IMR-90 (cell line): Measurements from ENCODE around the gene SLC19A1. TPM values are rescaled to one million over a fixed set of nuclear protein-coding genes. Genes with fewer than 3 reads are reported as not detected.
A peak's percentile ranks its signal among the peaks of the same experiment; 100 is the strongest.

Source experiments
- ATAC-seq: fragments of 200-7000 bp; cut with Tn5 transposase; 2 replicates; pipeline ENCODE4 v1.9.1; 2020; ENCODE audit warnings: low read depth, mild to moderate bottlenecking, moderate library complexity
- BruUV-seq: library from RNA; stranded (reverse); fragments of 400-500 nt; replicated peaks from 2 replicates; lab custom pipeline; 2021; lab: Mats Ljungman, UMichigan
- CTCF ChIA-PET: fragments of 300-600 bp; formaldehyde crosslinking; extraction: SDS; loops from one replicate; lab custom pipeline; 2021; ENCODE audit warnings: antibody characterized with exemption; lab: Yijun Ruan, JAX
- POLR2A ChIA-PET: fragments of 300-600 bp; sonication (Branson Sonifier 250); formaldehyde crosslinking; loops from one replicate; lab custom pipeline; 2022; ENCODE audit warnings: antibody characterized with exemption; ENCODE audit not compliant: unreplicated experiment; lab: Charles Lee
- DNase-seq: peaks from one replicate; pipeline ENCODE4 v3.0.0; 2013
- H2AFZ ChIP-seq: replicated peaks from 2 replicates; pipeline ENCODE3; 2013; ENCODE audit warnings: low read length, mild to moderate bottlenecking; ENCODE audit not compliant: poor library complexity
- H2AK5ac ChIP-seq: 2 replicates; pipeline ENCODE4 v1.6.1; 2013; ENCODE audit warnings: low read depth, low read length, inconsistent platforms
- H2AK9ac ChIP-seq: replicated peaks from 2 replicates; pipeline ENCODE3; 2013; ENCODE audit warnings: mild to moderate bottlenecking, low read depth, low read length, moderate library complexity; ENCODE audit not compliant: poor library complexity
- H2BK120ac ChIP-seq: 2 replicates; pipeline ENCODE4 v1.6.1; 2013; ENCODE audit warnings: low read depth, low read length, inconsistent platforms
- H2BK15ac ChIP-seq: 3 replicates; pipeline ENCODE4 v1.6.1; 2013; ENCODE audit warnings: low read depth, low read length, inconsistent platforms
- H2BK20ac ChIP-seq: 2 replicates; pipeline ENCODE4 v1.6.1; 2013; ENCODE audit warnings: low read depth, mild to moderate bottlenecking, inconsistent platforms, low read length, moderate library complexity
- H2BK5ac ChIP-seq: 2 replicates; pipeline ENCODE4 v1.6.1; 2013; ENCODE audit warnings: mild to moderate bottlenecking, low read depth, low read length, inconsistent platforms; ENCODE audit not compliant: poor library complexity, severe bottlenecking
- H3K14ac ChIP-seq: replicated peaks from 2 replicates; pipeline ENCODE4 v1.6.1; 2013; ENCODE audit warnings: low read depth, low read length, inconsistent platforms
- H3K18ac ChIP-seq: 2 replicates; pipeline ENCODE4 v1.6.1; 2013; ENCODE audit warnings: low read depth, low read length, control low read depth
- H3K23ac ChIP-seq: 2 replicates; pipeline ENCODE4 v1.6.1; 2013; ENCODE audit warnings: low read depth, low read length, inconsistent platforms
- H3K27ac ChIP-seq: 2 replicates; pipeline ENCODE4 v1.5.1; 2013; ENCODE audit warnings: mild to moderate bottlenecking, control low read depth, low read length; ENCODE audit not compliant: insufficient read depth
- H3K27me3 ChIP-seq: 2 replicates; pipeline ENCODE4 v1.6.1; 2013; ENCODE audit warnings: low read length; ENCODE audit not compliant: control insufficient read depth, insufficient read depth
- H3K36me3 ChIP-seq: 2 replicates; pipeline ENCODE4 v1.6.1; 2013; ENCODE audit warnings: low read length, mixed read lengths; ENCODE audit not compliant: control insufficient read depth, insufficient read depth
- H3K4ac ChIP-seq: 2 replicates; pipeline ENCODE4 v1.6.1; 2013; ENCODE audit warnings: low read depth, low read length, inconsistent platforms
- H3K4me1 ChIP-seq: 2 replicates; pipeline ENCODE4 v1.6.1; 2013; ENCODE audit warnings: low read length, mixed read lengths; ENCODE audit not compliant: control insufficient read depth, insufficient read depth
- H3K4me2 ChIP-seq: 2 replicates; pipeline ENCODE4 v1.6.1; 2013; ENCODE audit warnings: low read depth, mild to moderate bottlenecking, control low read depth, low read length, moderate library complexity
- H3K4me3 ChIP-seq: 2 replicates; pipeline ENCODE4 v1.5.1; 2013; ENCODE audit warnings: low read depth, mild to moderate bottlenecking, control low read depth, low read length, moderate library complexity; ENCODE audit not compliant: insufficient read depth
- H3K56ac ChIP-seq: 2 replicates; pipeline ENCODE4 v1.6.1; 2013; ENCODE audit warnings: low read length, inconsistent platforms; ENCODE audit not compliant: insufficient read depth; ENCODE audit errors: extremely low read depth
- H3K79me1 ChIP-seq, 2 experiments: 2 replicates each; pipeline ENCODE4 v1.6.1; 2013; ENCODE audit warnings: low read length in 2 of 2, inconsistent platforms in 1 of 2, low read depth in 1 of 2
- H3K9ac ChIP-seq: 2 replicates; pipeline ENCODE4 v1.6.1; 2013; ENCODE audit warnings: low read depth, low read length, control low read depth
- H3K9me1 ChIP-seq: 2 replicates; pipeline ENCODE4 v1.6.1; 2013; ENCODE audit warnings: low read length, inconsistent platforms; ENCODE audit not compliant: insufficient read depth
- H3K9me3 ChIP-seq: 2 replicates; pipeline ENCODE4 v1.6.1; 2013; ENCODE audit warnings: low read length; ENCODE audit not compliant: control insufficient read depth, insufficient read depth
- H4K20me1 ChIP-seq: 2 replicates; pipeline ENCODE4 v1.6.1; 2013; ENCODE audit warnings: low read length, inconsistent platforms; ENCODE audit not compliant: insufficient read depth
- H4K5ac ChIP-seq: 2 replicates; pipeline ENCODE4 v1.6.1; 2013; ENCODE audit warnings: mild to moderate bottlenecking, low read depth, low read length, control low read depth
- H4K8ac ChIP-seq, 2 experiments: 2 replicates each; pipeline ENCODE4 v1.6.1; 2013; ENCODE audit warnings: low read depth in 2 of 2, low read length in 2 of 2, control low read depth in 1 of 2, inconsistent platforms in 1 of 2
- H4K91ac ChIP-seq: 2 replicates; pipeline ENCODE4 v1.6.1; 2013; ENCODE audit warnings: low read depth, low read length, inconsistent platforms; ENCODE audit not compliant: insufficient read depth
- BHLHE40 ChIP-seq: fragments of 150-350 bp; IDR thresholded peaks from 2 replicates; pipeline ENCODE4 v1.6.1; 2016; ENCODE audit warnings: mild to moderate bottlenecking, low read depth, low read length
- CHD1 ChIP-seq: IDR thresholded peaks from 2 replicates; pipeline ENCODE4 v1.6.1; 2012; ENCODE audit warnings: low read depth, low read length, improper control_type of control experiment
- CTCF ChIP-seq: conservative IDR thresholded peaks from 2 replicates; pipeline ENCODE4 v1.5.1; 2012; ENCODE audit warnings: mild to moderate bottlenecking, low read depth, low read length, improper control_type of control experiment
- ELK1 ChIP-seq: fragments of 150-350 bp; IDR thresholded peaks from 2 replicates; pipeline ENCODE4 v1.6.1; 2016; ENCODE audit warnings: low read depth, mild to moderate bottlenecking, low read length, moderate library complexity, borderline replicate concordance
- FOS ChIP-seq: fragments of 150-350 bp; IDR thresholded peaks from 2 replicates; pipeline ENCODE4 v1.6.1; 2016; ENCODE audit warnings: low read depth, low read length
- MAFK ChIP-seq: IDR thresholded peaks from 2 replicates; pipeline ENCODE4 v1.6.1; 2012; ENCODE audit warnings: low read depth, low read length, improper control_type of control experiment
- MAZ ChIP-seq: IDR thresholded peaks from 2 replicates; pipeline ENCODE4 v1.6.1; 2012; ENCODE audit warnings: low read depth, mild to moderate bottlenecking, low read length, improper control_type of control experiment, moderate library complexity, borderline replicate concordance
- MXI1 ChIP-seq: IDR thresholded peaks from 2 replicates; pipeline ENCODE4 v1.6.1; 2012; ENCODE audit warnings: low read depth, mild to moderate bottlenecking, low read length, moderate library complexity, borderline replicate concordance
- NFE2L2 ChIP-seq: fragments of 150-350 bp; IDR thresholded peaks from 2 replicates; pipeline ENCODE4 v1.6.1; 2016; ENCODE audit warnings: low read depth, mild to moderate bottlenecking, low read length
- RCOR1 ChIP-seq: IDR thresholded peaks from 2 replicates; pipeline ENCODE4 v1.6.1; 2012; ENCODE audit warnings: mild to moderate bottlenecking, low read length, improper control_type of control experiment; ENCODE audit not compliant: insufficient replicate concordance
- USF2 ChIP-seq: fragments of 150-350 bp; IDR thresholded peaks from 2 replicates; pipeline ENCODE4 v1.6.1; 2017; ENCODE audit warnings: mild to moderate bottlenecking, antibody characterized with exemption, low read length, low read depth
- dilution Hi-C: fragments of 300-500 bp; cut with HindIII; formaldehyde crosslinking; loops from one replicate; pipeline ENCODE4 v1.14.3; 2018; ENCODE audit warnings: low sequenced_read_pairs; ENCODE audit not compliant: unreplicated experiment
- in situ Hi-C: fragments of 300-500 bp; cut with MboI; formaldehyde crosslinking; loops from 3 replicates; pipeline ENCODE4 v1.14.3; 2019; ENCODE audit warnings: low sequenced_read_pairs, inconsistent platforms, mixed read lengths
- intact Hi-C: fragments of 100-400 bp; cut with micrococcal nuclease; formaldehyde crosslinking; loops from 2 replicates; pipeline ENCODE4 v1.10.0; 2022
- polyA plus RNA-seq, 3 experiments: library from polyadenylated mRNA; depleted of rRNA; stranded (reverse); fragments of >200 nt; gene quantifications; 2 replicates each; pipeline ENCODE4 v1.2.3, GENCODE V29; 2012; ENCODE audit warnings: low replicate concordance in 1 of 3
- total RNA-seq: library from RNA; depleted of rRNA; stranded (reverse); fragments of >200 nt; gene quantifications from 2 replicates; pipeline ENCODE4 v1.2.3, GENCODE V29; 2012

SLC19A1 gene
- total and polyA plus RNA-seq, 2 of the 4 experiments (the other 2 are of a cell fraction), result 2.2 to 16.2 TPM

GRCh38 chr21:45461806-45462341 is 80.4 kb downstream of the SLC19A1 start:
- H3K9me3 ChIP-seq, result peaks cover 2% of the 10 kb centered on the region; the same call in 1 of the 2 replicates
- intact Hi-C loops (no loop called here), dilution Hi-C loops (no loop called here), in situ Hi-C loops (loop anchor here (10.0 kb wide), 1 partner anchor 363 kb away; no protein-coding TSS in a partner anchor)
- peaks cover 8 to 70% of the 10 kb centered on the region in 2 experiments; a peak in 3 of 4 replicates for H3K79me1 ChIP-seq
- no peak overlapping the region for H2AK9ac ChIP-seq
- H3K4ac ChIP-seq, result no peak overlapping the region
- H2BK120ac ChIP-seq, result no peak overlapping the region
- no peaks in the 10 kb centered on the region for H3K27me3 ChIP-seq
- no peak overlapping the region for H3K18ac ChIP-seq
- DNase-seq, result no peak
- no peak overlapping the region for H2BK5ac ChIP-seq
- ChIA-PET CTCF (interaction anchor here (0.7 kb wide), 1 partner anchor 277 kb away, joined by 4 read pairs; no protein-coding TSS in a partner anchor), POLR2A (no interaction called here)
- peaks cover 17% of the 10 kb centered on the region for H3K9me1 ChIP-seq
- no peak overlapping the region for H3K4me2 ChIP-seq
- peaks cover 28% of the 10 kb centered on the region for H3K4me1 ChIP-seq
- no peak overlapping the region for H2AK5ac ChIP-seq
- H3K23ac ChIP-seq, result no peak overlapping the region
- peak overlapping the region in 1 of 2 experiments; percentile 64; a peak in 1 of 4 replicates for H4K8ac ChIP-seq
- H4K20me1 ChIP-seq, result peaks cover 30% of the 10 kb centered on the region
- no peak overlapping the region for H2BK20ac ChIP-seq
- peaks cover 18% of the 10 kb centered on the region; the same call in 1 of the 2 replicates for H3K36me3 ChIP-seq
- no TSS peak for BruUV-seq
- no peak overlapping the region for H3K56ac ChIP-seq
- H4K91ac ChIP-seq, result no peak overlapping the region; the same call in 1 of the 2 replicates
- no peak overlapping the region for H3K27ac ChIP-seq
- no peak overlapping the region for H2BK15ac ChIP-seq
- H4K5ac ChIP-seq, result no peak overlapping the region
- no peak overlapping the region for H3K14ac ChIP-seq
- no peak overlapping the region for H3K4me3 ChIP-seq
- no peak for TF ChIP-seq USF2
- TF ChIP-seq ELK1, result no peak
- no peak for TF ChIP-seq CTCF
- no peak for TF ChIP-seq MAFK
- TF ChIP-seq MXI1, result no peak
- TF ChIP-seq NFE2L2, result no peak
- no peak for TF ChIP-seq FOS
- TF ChIP-seq BHLHE40, result no peak
- TF ChIP-seq MAZ, result no peak
- TF ChIP-seq RCOR1, result no peak
- no peak for TF ChIP-seq CHD1
- ATAC-seq, result no peak
- no peak overlapping the region for H2AFZ ChIP-seq
- H3K9ac ChIP-seq, result no peak overlapping the region
